Hypothalamus (tissue), 51 donors: ENCODE data around the gene ZNF318.
"Not testable (repeated sequence)": the region's sequence is repeated elsewhere in the genome, so short reads cannot be mapped to it uniquely, and the experiment has no call there.

Experiments
- DNase-seq, 51 donors: peaks; one replicate each; lab custom pipeline; 2025; lab: John Stamatoyannopoulos, UW

The ZNF318 gene

DNA sequence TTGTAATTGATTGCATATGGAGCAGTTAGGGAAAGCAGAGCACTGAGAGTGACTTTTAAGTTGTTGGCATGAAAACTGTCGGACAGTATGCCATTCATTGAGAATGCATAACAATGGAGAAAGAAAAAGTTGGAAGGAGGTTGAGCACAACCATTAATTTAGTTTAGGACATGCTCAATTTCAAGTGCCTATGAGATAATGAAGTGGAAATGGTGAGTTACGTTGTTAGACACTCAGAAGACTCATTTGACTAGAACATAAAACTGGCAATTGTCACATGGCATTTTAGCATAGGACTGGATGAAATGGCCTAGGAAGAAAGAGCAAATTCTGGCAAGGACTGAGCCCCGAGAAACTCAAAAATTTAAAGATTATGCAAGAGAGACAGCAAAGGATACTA is 22.0 kb downstream of the ZNF318 start:
- DNase-seq: no peak

DNA sequence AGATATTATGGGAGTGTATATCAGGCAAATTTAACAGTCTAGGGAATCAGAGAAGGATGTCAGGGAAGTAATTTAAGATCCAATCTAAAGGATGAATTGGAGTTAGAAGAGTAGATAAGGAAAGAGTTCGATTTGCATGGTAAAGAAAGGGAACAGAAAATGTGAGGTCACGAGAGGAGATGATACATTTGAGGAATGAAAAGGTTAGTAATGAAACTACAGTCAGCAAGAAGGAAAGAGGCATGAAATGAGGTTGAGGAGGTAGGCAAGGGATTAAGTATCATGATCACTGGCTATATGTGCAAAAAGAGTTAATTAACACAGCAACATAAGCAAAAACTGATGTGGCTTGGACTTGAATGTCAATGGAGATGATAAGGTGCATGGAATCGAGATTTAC is 22.4 kb downstream of the ZNF318 start:
- no peak for DNase-seq

DNA sequence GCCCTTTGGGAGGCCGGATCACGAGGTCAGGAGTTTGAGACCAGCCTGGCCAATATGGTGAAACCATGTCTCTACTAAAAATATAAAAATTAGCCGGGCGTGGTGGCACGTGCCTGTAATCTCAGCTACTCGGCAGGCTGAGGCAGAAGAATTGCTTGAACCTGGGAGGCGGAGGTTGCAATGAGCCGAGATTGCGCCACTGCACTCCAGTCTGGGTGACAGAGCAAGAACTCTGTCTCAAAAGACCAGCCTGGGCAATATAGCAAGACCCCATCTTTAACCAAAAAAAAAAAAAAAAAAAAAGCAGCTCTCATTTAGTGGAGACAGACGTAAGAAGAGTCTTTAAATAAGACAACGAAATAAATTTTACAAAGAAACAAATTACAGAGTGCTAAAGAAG is 23.2 kb downstream of the ZNF318 start:
- DNase-seq: not testable (repeated sequence)

DNA sequence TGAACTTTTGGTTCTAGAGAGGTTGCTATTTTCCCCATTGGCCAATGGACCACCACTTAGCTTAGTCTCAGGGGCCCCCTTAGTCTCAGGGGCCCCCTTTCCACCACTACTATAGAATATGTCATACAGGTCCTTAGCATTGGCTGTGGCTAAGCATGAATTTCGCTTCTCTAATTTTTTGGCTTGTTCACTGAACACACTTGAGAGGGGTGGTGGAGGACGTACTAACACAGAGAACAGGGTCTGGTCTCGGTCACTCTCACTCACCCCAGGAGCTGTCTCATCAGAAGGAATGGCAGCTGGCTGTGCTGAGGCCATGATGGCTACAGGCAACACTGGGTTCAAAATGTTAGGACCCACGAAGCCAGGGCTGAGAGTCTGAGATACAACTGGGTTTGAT is 30.3 kb downstream of the ZNF318 start:
- DNase-seq: no peak

DNA sequence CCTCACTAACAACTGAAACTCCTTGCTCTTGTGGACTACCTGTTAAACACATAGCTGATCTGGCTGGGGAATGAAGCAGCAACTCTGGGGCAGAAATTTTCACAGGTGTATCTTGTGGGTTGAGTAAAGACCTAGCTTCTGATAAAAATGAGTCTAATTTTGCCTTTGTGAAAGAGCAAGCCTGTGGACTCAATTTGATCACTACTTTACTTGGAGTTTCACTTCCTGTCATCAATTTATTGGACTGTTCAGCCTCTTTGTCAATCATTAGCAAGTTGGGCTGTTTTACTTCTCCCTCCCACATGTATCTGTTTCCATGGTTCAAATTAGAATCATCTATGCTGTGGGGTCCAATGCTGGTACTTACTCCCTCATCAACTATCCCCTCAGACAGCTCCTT is 31.2 kb downstream of the ZNF318 start:
- DNase-seq: no peak

DNA sequence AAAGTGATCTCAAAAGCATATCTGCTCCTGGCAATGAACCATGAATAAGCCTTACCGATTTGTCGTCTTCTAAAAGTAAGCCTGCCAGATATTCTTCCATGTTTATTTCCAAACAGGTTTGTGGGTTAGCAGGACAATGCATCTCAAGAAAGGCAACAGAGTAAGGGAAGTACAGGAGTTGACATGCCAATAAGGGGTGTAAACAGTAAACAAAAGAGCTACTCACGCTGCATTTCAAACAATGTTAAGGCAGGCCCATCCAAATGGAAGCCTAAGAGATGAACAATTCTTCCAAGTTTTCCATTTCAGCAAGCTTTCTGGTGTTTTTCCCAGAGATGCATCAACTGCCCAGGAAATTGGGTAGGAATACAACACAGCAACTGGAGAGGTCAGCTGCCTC is 33.1 kb downstream of the ZNF318 start:
- DNase-seq: peak in 2 of 51 donors; percentile 1 to 19

- DNase-seq: no peak
Observed at GRCh38 chr6:43335469-43335868, 34.0 kb downstream of the ZNF318 start.

DNA sequence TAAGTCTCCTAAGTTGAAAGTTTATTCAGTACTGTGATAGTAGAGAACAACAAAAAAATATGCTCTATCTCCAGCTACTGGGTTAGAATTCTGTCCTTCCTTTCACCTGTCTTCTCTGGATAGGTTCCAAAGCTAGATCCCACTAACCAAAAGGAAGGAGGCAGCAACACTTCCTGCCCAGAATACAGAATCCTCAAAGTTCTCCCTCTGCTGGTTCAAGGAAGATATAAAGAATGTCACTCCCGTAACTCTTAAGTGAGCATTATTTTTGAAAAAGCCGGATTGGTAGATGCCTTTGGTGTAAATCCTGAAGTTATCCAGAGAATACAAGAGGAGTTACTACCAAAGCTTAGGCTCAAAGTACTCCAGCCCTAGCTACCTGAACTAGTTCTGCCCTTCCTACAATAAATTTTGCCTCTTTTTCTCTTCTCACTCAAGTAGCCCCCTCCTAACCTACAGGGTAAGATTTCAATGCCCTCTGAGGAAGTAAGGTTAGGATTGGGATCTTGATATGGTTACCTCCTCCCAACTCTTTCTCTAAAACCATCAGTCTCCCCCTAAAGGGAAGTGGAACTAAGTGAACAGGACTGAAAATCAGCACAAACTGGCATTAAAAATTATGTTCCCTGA is 34.9 kb downstream of the ZNF318 start:
- peak in 1 of 51 donors; percentile 16 for DNase-seq

DNA sequence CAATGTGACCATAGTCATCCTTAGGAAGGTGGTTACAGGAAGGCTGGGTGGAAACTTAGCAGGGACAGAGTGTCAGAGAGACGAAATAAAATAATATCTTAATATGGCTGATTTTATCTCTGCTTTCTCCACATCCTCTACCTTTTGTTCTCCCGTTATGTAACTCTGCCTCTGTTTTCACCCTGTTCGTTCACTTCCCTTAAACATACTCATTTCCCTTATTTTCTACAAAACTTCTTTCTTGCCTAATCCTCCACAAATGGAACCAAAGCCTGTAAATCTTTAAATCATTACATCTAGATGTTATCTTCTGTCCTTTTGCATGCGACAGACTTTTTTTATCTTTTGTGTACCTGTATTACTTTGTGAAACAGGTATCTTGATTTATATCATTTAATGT is 37.6 kb downstream of the ZNF318 start:
- no peak for DNase-seq

DNA sequence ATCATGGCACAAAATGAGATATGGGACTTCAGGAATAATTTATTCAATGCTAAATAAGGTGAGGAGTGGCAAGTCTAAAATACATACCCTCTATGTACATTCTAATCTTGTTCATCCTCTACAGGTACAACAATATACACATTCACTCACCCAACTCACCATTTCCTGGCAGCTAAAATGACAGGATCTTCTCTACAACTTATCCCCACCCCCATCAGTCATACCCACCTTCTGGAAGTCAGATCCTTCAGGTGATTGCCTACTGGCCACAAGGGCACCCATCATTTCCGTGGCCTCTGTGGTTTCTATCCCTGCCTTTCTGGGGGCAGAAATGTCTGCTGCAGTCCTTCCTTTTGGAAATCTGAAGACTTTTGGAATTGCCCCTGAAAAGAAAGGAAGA is 38.0 kb downstream of the ZNF318 start:
- no peak for DNase-seq

- DNase-seq: no peak
Observed at GRCh38 chr6:43328528-43328927, 40.9 kb downstream of the ZNF318 start.

DNA sequence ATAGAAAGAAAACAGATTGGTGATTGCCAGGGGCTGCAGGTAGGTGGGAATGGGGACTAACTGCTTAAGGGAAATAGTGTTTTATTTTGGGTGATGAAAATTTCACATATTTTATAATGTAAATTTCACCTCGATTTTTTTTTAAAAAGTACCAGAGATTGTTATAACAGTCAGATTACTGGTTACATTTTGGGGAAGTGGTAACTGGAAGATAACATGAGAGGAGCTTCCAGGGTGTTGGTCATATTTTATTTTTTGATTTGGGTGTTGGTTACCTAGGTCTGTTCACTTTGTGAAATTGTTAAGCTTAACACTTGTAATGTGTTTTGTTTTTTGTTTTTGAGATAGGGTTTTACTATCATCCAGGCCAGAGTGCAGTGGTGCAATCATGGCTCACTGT is 43.6 kb downstream of the ZNF318 start:
- DNase-seq: no peak

- no peak for DNase-seq
Observed at GRCh38 chr6:43318011-43318410, 51.4 kb downstream of the ZNF318 start.

GRCh38 chr6:43313813-43314212 is 55.6 kb downstream of the ZNF318 start:
- DNase-seq: no peak

DNA sequence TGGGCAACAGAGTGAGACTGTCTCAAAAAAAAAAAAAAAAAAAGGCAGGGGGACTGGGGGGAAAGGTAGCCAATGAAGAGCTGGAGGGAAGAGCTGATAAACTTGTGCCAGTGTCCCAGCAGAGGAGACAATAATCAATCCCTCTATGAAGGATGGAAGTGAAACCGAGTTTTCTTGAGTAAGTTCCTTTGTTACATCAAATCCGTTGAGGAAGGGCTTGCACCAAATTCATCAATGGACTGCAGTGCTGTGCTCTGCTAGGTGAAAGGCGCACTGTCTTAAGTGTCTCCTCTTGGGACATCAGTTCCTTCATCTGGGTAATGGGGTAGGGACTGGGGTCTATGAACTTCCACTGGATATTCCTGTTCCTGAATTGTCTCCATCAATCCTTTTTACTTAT is 57.8 kb downstream of the ZNF318 start:
- DNase-seq: no peak

- DNase-seq: no peak
Observed at GRCh38 chr6:43310624-43311023, 58.8 kb downstream of the ZNF318 start.

- no peak for DNase-seq
Observed at GRCh38 chr6:43310134-43310533, 59.3 kb downstream of the ZNF318 start.

DNA sequence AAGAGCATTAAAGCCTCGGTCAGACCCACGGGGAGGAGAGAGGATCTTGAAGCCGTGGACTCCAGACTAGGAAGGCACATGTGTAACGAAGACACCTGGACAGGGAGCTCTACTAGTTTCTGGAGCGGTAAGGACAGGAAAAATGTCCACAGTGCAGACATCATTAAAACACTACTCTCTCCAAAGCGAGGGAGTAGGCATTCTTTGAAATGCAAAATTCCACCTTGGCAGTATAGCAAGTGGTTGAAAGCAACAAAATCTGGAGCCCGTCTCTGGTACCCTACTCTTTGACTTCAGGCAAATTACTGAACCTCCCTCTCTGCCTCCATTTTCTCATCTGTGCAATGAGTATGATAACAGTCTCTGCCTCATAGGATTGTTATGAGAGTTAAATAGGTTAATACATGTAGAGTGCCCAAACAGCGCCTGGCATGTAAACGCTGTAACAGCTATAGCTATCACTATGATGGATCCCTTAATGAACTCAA is 60.4 kb downstream of the ZNF318 start:
- no peak for DNase-seq

GRCh38 chr6:43308101-43308989 is 61.1 kb downstream of the ZNF318 start, which contains the start of gene CRIP3:
TSS of gene CRIP3 (minus strand) at chr6:43308826. CDS start at chr6:43308792, 34 bp downstream.
- peak in 4 of 51 donors; percentile 10 to 23 (median 18) for DNase-seq

DNA sequence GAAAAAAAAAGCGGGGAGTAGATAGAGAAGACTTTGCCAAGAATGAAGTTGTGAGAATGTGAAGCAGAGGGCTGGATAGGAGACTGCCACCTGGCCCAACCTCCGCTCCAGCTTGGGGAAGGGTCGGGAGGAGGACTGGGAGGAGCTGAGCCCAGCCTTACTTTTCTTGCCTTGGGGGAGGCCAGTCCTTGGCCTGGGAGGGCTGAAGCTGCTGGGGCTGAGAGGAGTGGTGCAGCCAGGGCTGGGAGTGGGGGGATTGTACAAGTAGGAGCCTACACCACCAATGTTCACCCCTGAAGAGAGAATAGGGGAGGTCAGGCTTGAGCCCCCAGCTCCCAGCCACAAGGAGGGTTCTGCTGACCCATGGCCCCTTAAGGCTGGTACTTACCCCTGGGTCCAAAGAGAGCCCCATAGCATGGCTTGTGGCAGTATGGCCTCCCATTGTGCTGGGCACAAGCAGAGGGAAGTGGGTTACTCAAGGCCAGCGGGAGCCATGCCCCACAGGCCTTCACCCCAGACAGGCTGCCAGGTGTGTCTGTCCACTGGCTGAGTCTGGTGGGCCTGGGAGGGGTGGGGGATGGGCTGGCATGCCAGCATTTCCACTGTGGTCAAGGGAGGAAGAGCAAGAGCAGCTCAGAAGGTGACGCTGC is 61.9 kb downstream of the ZNF318 start:
- DNase-seq: no peak

DNA sequence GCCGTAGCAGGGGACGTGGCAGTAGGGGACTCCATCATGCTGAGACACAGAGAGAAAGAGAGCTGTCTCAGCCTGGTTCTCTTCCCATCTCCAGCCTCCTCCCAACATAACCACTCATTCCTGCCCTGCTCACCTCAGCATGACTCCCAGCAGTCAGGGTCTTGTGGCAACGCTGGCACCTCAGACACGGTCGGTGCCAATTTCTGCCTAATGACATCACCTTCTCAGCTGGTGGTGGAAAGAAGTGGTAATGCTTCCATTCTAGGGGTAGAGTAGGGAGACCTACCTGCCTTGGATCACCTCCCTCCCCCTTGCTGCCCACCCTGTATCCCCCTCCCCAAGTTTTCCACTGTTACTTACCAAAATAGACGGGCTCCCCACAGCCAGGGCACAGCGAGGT is 63.4 kb downstream of the ZNF318 start:
- no peak for DNase-seq
